DMS114 treated with DMSO at 0.1 percent for 48 hours (cell line): ENCODE results near the gene TMEM175.
A peak's percentile ranks its signal among the peaks of the same experiment; 100 is the strongest.
"Not testable (repeated sequence)": the region's sequence is repeated elsewhere in the genome, so short reads cannot be mapped to it uniquely, and the experiment has no call there.

Source experiments
- DNase-seq: peaks from one replicate; lab custom pipeline; 2025; ENCODE audit not compliant: unreplicated experiment; lab: John Stamatoyannopoulos, UW

The TMEM175 gene

DNA sequence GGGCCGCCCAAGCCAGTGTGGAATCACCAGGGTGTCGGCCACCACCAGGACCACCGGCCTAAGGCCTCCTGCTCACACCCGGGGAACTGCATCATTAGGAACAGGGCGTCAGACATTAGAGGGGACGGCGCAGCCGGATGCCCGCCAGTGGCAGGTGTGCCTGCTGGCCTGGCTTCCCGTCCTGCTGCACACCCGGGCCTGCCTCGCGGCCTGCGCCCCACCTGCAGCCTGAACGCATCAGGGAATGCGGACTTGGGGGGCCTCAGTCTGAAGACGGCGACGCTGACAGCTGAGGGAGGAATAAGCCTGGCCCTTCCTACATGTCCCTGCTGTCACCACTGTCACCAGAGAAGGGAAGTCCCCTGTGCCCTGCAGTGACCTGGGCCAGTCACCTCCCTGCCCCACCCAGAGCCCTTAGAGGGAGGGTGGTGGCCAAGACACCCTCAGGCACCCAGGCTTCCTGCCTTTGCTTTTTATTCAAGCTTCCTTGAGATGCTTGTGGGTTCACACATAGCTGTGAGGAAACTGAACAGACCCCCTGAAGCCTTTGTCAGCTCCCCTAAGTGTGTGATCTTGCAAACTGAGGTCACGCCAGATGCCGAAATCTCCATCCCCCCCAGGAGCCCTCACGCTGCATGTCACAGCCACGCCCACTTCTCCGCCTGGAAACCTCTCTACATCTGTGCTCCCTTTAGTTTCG lies 37.9 kb downstream of the TMEM175 start:
- DNase-seq, result no peak

DNA sequence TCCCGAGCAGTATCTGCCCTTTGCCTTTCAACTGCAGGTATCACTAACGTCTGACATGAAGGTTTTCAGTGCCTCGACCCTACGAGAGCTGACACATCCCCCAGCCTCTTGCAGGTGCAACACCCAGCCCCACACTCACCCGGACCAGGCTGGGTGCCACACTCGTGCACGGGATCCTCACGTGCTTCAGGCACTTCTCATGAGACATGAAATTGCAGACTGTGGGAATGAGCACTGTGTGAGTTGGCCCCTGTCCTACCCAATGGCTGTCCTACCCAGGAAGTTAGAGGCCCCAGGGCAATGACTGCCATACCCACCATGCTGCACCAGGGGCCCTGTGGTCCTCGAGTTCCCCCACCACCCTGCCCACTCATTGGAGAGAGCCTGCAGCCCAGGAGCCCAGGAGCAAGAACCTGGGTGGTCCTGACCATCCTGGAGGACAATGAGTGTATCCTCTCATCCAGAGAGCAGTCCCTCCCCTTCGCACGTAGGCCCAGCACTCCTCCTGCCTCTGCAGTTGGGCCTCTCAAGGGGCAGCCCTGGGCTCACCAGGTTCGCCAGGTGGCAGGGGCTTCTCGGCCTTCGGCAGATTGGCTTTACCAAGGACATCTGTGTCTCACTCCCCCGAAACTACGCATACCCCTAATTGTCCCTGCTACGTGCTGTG lies 38.7 kb downstream of the TMEM175 start:
- no peak for DNase-seq

- no peak for DNase-seq
Observed at GRCh38 chr4:971666-972500, 39.6 kb downstream of the TMEM175 start.

DNA sequence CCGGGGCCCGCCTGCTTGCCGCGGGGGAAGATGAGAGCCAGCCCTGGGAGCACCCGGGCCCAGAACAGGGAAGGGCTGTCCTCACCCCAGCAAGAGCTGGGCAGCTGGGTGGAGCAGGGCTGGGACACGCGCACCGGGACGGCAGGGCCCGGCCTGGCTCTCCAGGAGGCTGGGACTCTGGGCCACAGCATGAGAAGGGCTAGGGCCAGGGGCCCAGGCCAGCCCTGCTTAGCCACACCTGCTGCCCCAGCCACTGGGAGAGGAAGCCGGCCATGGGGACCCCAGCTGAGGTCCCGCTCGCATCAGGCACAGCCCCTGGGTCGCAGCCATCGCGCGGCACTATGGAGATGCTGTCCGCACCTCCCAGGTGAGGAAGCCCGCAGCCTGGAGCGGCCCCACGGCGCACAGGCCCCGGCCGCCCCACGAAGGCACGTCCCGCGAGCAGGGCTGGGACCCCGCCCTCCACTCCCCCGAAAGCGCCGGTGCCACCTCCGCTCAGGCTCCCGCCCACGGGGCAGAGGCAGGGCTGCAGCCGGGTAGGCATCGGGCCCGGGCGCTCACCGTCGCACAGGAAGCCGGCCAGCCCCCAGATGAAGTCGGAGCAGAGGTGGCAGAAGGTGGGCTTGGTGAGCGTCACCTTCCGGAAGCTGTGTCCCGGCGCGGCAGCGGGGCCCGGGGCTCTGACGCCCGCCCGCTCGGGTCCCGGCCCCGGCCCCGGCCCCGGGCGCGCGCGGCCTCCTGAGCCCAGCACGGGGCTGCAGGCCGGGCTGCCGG lies 40.6 kb downstream of the TMEM175 start:
- no peak for DNase-seq

- DNase-seq, result peak; percentile 26
Observed at GRCh38 chr4:973431-974397, 41.5 kb downstream of the TMEM175 start, which contains the start of gene DGKQ. DGKQ (minus strand) TSS chr4:973569; CDS start chr4:973482, 87 bp downstream.

DNA sequence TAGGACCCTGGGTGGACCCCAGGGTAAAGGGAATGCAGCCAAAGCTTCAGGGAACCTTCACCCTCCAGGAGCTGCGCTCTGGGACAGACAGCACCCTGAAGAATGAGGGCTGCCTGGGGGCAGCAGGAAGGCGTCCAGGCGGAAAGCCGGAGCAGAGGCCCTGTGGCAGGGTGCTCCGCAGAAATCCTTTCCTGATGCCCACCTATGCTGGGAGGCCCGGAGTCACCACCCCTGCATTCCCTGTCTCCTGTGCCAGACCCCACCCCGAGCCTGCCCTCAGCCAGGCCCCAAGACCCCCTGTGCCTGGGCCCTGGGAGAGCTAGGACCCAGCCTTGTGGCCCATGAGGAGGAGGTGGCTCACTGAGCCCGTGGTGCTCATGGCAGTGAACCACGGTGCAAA lies 42.4 kb downstream of the TMEM175 start:
- no peak for DNase-seq

DNA sequence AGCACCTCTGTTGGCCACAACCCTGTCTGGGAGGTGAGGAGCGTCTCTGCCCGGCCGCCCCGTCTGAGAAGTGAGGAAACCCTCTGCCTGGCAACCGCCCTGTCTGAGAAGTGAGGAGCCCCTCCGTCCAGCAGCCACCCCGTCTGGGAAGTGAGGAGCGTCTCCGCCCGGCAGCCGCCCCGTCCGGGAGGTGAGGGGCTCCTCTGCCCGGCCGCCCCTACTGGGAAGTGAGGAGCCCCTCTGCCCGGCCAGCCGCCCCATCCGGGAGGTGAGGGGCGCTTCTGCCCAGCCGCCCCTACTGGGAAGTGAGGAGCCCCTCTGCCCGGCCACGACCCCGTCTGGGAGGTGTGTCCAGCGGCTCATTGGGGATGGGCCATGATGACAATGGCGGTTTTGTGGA lies 43.8 kb downstream of the TMEM175 start:
- not testable (repeated sequence) for DNase-seq

DNA sequence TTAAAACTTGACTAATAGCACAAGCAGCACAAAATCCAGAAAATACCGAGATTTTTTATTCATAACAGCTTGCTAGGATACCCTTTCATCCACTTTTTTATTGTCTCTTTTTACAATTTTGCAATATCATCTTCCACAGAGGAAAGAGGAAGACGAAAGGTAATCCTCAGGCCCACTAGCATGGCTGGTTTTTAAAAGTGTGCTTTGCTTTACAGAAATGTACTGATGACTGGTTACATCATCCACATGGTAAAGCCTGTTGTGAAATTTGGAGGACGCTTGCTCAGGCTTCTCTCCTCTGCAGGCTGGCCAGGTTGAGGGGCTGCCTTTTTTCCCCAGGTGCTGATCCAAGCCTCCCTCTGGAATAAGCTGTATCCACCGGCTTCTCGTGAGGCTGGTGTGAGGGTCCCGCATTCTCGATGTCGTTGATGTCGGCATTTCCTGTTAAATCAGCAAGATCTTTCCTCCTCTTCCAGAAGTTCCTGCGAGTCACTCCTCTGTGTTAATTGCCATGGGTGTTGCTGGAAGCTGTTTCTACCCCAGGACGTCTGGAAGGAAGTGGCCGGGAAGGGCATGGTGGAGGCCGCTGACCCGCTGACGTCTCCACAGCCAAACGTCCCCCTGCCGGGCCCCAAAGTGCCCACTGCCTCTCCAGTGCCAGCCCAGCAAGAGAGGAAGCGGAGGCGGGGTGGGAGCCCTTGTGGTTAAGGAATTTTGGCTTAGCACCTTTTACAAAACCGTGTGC lies 46.9 kb downstream of the TMEM175 start:
- DNase-seq, result no peak

DNA sequence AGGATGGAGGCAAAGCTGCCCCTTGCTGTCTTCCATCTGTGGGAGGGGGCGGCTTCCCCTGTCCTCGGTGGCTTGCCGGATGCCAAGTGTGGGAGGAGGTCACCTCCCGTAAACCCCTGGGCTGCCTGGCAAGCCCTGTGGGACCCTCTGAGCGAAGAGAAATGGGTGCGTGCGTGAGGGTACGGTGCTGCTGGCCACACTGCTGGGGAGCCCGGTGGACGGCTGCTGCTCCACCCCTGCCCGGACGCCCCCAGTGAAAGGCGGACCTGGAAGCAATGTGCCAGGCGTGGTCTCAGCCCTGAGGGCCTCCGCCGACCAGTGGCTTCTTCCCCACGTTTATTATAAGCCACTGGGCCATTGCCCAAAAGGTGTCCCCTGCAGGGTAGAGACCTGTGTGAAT lies 50.0 kb downstream of the TMEM175 start:
- no peak for DNase-seq

DNA sequence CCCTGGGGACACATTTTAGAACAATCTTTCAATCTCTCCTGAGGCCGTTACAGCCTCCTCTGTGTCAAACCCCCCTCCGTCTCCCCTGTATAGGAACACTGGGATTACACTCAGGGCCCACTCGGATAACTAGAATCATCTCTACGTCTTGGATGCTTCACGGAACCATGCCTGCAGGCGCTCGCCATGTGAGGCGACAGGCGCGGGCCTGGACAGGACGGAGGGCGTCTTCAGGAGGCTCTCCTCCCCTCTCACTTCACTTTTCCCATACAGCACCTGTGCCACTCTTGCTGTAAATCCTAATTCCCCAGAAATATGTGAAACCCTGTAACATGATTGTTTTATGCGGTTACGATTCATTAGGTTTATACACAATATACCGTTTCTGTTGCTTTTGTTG lies 50.6 kb downstream of the TMEM175 start:
- DNase-seq, result no peak

- DNase-seq, result no peak
Observed at GRCh38 chr4:984336-985054, 52.2 kb downstream of the TMEM175 start.

DNA sequence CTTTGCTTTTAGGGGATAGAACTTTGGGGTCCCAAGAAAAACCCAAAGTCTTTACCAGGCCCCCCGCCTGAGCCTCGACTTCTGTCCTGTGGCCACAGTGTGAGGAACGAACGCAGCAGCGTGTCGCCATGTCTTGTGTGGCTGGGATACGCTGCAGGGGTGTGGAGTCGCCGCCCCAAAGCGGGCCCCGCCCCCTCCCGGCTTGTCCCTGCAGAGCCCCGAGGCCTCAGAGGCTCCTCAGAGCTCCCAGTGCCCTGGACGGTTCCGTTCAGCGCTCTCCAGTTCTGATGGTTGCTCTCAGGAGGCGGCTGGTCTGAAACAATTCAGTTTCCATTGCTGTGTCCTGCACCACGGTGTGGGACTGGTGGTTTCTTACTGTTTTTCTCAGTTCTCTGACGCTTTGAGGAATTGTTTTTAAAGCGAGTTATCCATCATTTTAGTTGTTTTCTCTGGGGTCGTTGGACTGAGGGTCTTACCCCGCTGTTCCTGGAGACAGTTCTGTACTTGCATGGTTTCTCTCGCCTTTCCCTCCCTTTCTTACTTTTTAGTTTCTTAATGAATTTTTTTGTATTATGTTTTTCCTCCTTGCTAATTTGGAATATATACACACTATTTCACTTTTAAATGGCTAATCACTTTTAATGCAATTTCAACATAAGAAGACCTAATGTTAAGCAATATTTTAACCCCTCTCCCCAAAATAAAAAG lies 53.0 kb downstream of the TMEM175 start:
- no peak for DNase-seq

GRCh38 chr4:986428-986878 lies 54.2 kb downstream of the TMEM175 start:
- DNase-seq, result no peak

DNA sequence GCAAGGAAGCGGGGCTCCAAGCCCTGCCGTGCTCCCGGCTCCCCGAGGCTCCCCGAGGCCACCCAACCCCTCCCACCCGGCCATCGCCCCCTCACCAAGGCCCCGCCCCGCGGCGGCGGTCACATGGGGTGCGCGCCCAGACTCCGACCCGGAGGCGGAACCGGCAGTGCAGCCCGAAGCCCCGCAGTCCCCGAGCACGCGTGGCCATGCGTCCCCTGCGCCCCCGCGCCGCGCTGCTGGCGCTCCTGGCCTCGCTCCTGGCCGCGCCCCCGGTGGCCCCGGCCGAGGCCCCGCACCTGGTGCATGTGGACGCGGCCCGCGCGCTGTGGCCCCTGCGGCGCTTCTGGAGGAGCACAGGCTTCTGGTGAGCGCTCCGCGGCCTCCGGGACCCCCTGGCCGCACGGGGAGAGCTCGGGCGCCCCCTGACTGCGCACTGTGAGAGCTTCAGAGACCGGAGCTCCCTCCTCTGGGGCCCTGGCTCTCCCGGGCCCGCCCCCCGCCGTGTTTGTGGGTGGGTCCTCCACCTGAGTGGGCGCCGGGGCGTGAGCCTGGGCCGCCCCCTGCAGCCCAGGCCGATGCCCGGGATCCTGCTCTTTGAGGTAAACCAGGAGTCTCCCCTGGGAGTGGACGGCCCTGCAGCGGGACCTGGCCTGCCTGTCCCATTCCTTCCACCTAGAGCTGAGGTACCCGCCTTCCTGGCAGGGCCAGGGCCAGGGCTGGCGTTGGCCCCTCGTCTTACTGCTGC lies 54.8 kb downstream of the TMEM175 start, which contains the start of gene IDUA:
Gene IDUA, plus strand, starts transcription at position 166 of the 745 bp plus-strand sequence. Its CDS starts 41 bp downstream, at position 207.
- peak; percentile 29 for DNase-seq

DNA sequence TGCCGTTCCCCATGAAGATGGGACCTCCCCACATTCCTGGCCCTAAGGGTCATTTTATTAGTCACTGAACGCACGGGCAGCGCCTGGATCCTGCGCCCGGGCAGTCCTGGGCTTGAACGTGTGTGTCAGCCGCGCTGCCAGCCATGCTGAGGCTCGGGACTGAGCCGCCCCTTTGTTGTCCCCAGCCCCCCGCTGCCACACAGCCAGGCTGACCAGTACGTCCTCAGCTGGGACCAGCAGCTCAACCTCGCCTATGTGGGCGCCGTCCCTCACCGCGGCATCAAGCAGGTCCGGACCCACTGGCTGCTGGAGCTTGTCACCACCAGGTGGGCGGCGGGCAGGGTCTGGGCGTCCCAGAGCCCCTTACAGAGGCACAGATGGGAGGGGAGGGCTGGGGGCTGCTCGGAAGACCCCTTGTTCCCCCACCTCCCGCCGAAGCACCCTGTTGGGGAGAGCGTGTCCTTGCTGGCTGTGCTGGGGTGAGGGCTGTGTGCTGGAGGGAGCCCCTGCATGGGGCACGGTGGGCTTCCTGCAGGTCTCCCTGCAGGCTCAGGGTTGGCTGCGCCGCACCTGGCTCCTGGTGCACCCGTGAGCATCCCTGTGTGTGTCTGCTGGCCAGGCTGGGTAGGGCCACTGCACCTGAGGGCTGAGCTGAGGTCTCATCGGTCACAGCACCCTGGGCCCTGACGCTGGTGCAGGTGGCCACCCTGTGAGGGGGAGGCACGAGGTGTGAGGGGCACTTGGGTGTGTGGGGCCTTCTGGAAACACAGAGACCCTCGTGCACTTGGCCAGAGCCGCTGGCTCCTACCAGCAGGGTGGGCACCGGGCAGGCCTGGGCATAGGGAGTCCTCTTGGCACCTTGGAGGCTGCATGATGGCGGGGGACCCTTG lies 55.6 kb downstream of the TMEM175 start:
- DNase-seq, result no peak
